Activated naive CD4-positive, alpha-beta T cell (primary cell): ENCODE data around the gene DCANP1.

Experiments
- DNase-seq, 4 experiments: peaks; one replicate each; lab custom pipeline; 2025; lab: John Stamatoyannopoulos, UW

DCANP1 gene

DNA sequence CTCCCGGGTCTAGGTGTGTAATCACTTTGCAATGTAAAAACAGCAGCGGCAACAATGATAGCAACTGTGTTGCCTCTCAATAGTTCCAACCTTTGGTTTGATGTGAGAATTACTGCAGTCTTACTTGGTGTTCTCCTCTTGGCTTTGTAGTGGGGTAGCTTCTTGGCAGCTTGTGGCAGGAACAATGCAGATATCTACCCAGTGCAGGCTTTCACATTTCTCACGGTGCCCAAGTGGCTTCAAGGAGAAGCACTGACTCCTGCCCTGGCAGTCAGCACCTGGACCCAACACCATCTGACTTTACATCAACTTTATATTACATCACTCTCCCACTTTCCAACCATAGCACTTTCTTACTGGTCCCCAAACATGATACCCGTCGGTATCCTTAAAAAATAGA, 33.4 kb upstream of the DCANP1 start:
- DNase-seq = no peak

DNA sequence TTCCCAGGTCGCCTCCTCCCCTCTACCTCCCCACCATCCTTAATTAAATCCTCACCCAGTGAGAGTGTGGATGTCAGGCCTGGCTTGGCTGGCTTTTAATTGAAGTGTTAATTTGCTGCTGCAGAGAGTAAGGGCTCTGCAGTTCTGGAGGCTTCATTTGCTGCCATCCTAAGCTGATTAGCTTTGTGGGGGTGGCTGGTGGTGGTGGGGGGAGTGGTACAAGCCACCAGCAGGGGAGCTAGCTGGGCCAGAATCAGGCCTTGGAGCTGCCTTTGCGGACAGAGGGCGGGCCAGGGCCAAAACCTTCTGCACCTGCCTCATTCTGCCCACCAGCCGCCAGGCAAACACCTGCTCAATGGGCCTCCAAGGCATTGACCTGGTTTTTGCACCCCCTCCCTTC, 31.8 kb upstream of the DCANP1 start:
- no peak for DNase-seq

DNA sequence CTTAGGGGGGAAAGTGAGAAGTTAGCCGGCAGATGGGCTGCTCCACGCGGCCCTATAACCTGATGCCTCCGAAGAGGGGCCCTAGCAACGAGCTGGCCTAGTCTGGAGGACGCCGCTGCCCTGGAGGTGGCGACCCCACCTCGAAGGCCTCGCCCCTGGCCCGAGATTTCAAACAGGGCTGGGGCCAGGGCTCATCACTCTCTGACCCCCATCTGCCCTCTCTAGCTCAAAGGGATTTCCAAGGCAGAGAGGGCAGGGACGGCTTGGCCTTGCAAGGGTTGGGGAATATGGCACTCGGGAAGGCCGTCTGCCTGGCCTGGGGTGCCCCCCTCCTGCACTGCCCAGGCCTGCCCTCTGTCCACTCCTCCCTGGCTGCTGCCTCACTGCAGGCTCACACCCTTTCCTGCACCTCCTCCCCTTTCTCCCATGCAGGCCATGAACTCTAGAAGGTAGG, 30.5 kb upstream of the DCANP1 start:
- DNase-seq = no peak

DNA sequence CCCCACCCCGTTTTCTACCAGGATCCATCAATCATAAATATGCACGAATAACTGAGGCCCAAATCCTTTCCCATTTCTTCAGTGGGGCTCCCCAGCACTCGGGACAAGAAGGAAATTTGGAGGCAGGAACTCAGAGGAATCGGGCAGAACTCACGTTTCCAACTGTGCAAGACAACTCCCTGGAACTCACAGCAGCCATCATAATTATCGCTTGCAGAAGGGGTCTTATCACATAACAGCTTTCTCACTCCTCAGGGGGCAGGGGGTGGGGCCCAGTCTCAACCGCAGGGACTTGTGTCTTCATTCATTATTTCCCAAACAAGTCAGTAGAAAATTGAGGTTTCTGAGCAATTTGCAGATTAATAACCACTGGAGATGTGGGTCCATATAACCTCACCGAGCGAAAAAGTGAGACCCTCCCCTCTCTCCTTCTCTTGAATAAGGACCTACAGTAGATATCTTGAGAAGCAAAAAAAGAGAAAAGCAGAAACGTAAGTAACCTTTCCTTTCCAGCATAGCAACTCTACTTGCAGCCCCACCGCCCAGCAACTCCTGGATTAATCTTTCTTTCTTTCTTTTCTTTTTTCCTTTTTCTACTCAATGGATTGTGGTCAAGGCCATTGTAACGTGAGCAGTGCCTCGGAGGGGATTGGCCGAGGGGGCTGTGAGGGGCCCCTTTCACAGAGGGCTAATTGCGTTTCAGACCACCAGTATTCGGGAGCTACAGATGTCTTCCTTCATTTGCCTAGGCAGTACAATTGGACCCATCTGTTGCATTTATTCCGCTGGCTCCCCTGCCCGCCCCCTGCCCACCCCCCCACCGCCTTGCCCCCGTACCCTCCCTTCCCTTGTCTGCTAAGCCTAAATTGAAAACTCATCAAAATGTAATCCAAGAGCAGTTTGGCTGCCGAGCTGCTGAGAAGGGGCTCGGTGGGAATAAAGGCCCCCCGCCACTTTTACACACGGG, 29.8 kb upstream of the DCANP1 start:
- DNase-seq = no peak

DNA sequence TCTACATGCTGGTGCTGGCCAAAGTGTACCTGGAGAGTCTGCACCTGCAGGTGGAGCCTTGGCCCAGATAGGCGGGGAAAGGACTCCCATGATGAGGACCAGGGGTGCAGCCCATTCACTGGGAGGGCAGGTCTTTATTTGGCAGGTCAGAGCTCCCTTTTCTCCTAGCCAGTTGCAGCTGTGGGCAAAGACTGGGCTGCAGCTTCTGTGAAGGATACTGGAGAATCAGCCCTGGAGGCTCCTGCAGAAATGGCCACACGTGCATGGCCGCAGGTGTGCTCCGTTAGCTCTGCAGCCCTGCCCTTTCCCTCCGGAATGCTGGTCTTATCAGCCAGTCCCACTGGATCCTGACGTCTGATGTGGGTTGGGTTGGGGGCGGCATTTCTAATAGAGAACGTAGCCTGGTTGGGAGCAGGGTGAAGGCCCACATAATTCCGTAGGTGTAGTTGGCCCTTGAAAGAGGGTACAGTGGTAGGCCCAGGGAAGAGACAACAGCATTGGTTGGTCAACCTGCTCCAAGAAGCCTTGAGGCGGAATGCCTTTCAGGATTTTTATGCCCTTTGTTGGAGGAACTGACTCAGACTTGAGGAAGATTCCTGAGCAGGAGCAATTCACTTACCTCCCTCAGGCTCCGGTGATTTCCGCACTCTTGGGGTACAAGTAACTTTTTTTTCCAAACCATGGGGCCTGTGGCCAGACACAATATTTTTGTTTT, 27.0 kb upstream of the DCANP1 start:
- DNase-seq = no peak

DNA sequence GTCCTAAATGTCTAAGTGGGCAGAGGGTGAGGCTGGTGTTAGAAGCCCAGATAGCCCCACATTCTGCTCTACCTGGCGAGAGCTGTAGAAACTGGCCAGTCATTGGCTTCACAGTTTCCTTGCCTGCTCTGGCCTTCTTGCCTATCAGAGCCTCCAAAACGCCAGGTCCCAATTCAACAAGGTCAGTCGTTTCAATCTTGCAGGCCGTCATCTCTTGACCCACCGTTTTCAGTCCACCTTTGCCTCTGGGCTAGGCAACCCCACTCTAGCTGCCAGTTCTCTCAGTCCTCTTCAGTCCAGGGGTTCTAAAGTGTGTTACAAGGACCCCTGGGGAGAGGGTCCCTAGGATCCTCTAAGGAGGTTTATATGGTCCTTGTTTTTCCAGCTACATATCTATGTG, 25.0 kb upstream of the DCANP1 start:
- DNase-seq = no peak

DNA sequence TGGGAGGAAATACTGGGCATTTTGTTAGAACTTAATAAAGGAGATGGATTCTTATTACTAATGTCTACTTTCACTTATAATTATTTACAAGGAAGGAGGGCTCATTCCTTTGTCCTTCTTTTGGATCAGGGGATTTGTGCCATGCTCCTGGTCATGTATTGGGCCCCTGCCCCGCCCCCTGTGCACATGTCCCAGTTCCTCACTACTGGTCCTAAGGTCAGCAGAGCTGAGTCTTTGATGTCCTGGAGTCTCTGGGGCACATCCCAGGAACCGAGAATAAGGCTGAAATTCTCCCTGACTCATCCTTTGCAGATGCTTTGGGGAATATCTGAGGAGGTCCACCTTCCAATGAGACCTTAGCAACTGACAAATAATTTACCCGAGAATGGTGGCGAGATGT, 24.6 kb upstream of the DCANP1 start:
- DNase-seq = no peak

DNA sequence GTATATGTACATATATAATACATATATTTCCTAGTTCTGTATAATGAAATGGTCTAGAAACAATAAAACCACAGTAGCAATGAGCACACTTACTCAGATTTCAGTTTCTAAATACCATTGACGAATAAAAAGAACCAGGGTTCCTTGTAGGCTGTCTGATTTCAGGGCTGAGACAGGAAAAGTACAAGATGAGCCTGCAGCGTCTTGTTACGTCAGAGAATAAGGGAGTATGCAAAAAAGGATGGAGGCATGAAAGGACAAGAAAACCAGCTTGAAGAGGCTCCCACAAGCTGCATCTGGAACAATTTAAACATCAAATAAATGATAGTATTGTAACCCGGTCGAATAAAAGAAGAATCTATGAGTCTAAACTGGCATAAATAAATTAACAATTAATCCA, 22.8 kb upstream of the DCANP1 start:
- DNase-seq = no peak

DNA sequence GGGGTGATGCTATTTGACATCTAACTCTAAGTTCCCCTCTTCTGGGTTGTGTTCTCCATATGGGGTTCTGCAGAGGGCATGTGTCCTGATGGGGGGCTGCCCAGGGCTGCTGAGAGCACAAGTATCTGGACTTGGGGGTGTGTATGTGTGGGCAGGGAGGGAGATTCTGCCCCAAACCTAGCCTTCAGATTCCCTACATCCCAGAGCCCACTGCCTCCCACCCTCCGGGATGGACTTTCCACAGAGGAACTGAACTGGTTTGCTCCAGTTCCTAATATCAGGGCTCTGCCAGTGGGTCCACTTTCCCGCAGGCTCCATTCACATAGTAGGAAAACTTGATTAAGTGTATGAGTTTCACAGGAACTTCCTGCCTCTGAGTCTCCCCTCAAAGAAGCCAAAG, 21.4 kb upstream of the DCANP1 start:
- no peak for DNase-seq

DNA sequence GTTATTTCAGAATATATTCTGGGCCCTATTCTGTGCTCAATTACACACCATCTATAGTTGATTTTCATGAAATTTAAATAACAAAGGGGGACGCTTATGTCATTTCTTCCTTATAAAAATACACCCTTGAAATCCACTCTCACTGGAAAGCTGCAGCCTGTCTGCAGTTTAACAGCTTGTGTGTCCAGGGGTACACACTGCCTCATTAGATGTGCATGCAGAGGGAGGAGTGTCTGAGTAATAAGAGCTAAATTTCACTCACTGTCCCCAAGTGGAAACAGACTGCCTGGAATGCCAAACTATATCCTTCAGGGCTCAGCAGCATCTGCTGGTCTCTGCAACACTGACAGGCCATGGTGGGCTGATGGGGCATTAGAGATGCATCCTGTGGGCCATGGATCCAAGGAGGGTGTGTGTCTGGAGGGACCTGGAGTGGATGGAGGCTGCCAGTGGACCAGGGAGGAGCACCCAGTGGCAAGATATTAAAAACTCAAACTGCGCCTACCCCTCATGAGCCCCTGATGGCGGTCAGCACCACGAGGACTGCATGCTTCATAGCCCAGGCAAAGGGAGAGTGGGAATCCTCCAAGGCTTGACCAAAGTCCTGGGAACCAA, 20.8 kb upstream of the DCANP1 start:
- no peak for DNase-seq

DNA sequence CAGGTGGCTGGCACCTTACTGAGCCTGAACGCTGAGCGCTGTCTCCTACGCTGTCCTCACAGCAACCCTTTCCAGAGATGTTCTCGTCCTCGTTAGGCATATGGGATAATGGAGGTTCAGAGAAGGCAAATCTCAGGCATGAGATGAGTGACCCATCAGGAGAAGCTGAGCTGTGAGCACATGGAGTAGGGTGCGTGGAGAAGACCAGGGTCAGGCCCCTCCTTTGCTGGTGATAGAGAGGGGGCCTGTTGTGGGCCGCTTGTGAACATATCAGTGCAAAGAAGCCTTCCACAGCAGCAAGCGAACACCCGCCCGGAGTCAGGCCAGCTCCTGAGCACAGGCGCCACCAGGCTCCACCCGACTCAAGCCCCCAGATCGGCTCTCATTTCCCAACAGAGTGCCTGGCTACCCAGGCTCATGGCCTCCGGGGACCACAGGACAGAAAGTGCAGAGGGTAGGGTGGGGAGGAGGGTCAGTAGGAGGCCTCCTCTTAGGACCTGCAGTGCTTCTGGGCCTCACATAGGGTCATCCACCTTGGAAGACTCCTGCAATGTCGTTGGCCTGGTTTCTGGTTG, 20.0 kb upstream of the DCANP1 start:
- DNase-seq = no peak

DNA sequence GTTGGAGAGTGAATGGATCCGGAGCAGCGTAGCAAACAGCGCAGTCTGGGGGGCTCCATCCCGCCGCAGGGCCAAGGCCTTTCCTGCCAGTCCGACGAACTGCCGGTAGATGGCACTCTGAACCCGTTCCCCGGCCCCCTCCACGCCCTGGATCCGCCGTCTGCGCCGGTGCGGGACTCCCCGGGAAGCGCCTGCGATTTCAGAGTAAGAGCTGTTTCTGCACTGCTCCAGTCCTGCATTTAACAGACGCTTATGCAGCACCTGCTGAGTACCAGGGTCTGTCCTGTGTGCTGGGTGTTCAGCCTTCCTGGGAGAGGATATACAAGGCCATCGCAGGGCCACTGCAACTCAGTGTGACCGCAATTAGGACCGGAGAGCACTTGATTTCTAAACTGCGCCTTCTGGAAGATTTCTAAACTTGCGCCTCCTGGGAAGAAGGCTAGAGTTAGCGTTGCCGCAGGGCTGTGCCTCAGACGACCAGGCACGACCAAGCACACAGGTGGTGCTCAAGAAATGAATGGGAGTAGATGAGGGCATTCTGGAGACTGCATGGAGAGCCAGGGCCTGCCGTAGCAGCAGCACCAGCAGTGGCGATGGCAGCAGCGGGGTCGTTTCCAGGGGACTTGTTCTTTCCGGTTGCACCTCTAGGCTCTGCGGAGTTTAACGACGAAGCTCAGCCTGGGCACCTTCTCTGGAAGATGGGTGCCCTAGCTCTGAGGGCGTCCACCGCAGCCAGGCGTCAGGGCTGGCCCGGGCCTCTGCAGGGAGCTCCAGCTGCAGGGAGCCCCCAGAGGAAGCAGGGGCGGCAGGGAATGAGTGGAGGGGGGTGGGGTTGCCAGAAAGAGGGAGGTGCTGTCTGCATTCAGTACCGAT, 19.3 kb upstream of the DCANP1 start:
- peak; percentile 46 to 53 (median 48) for DNase-seq

DNA sequence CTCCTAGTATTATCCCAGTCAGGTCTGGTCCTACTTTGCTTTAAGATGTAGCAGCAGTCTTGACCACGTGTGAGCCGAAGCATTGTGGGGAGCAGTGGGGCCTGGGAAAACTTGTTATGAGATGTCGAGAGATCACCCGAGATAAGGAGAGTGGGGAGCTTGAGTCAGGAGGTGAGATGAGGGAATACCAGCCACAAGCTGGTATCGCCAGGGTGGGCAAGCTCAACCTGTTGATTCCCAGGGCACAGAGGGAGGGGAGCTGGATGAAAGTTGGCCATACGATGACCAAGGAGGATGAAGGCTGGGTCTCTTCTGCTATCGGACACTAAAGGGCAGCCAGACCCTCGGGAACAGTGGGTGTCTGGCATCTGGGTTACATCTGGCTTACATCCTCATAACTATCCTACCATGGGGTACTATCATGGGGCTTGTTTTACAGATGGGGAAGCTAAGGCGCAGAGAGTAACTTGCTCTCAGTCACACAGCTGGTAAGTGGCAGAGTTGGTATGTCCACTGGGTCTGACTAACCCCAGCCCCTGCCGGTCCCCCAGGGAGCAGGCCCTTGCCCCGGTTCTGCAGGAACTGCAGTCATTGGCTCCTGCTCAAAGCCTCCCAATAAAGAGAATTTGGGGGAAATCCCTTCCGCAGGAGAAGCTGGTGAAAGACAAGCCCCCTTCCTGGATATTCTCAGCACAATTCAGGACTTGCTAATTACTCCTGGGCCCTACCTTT, 18.4 kb upstream of the DCANP1 start:
- no peak for DNase-seq

DNA sequence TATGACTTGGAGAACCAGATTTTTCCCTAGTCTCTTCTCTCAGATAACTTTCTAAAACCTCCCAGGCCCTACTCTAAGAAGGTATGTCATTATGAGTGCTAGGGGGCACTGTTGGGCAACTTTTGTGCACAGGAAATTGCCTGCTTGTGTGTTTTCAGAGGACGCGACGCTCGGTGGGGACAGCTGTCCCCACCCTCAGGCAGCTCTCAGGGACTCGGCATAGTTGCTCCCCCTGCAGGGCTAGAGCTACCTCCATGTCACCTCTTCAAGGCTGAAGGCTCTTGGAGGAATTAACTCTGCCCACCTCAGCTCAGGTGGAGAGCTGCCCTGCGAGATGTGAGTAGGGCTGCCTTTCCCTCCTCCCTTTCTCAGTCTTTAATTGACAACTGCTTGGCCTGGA, 15.2 kb upstream of the DCANP1 start:
- DNase-seq = peak in 1 of 4 experiments; percentile 18

DNA sequence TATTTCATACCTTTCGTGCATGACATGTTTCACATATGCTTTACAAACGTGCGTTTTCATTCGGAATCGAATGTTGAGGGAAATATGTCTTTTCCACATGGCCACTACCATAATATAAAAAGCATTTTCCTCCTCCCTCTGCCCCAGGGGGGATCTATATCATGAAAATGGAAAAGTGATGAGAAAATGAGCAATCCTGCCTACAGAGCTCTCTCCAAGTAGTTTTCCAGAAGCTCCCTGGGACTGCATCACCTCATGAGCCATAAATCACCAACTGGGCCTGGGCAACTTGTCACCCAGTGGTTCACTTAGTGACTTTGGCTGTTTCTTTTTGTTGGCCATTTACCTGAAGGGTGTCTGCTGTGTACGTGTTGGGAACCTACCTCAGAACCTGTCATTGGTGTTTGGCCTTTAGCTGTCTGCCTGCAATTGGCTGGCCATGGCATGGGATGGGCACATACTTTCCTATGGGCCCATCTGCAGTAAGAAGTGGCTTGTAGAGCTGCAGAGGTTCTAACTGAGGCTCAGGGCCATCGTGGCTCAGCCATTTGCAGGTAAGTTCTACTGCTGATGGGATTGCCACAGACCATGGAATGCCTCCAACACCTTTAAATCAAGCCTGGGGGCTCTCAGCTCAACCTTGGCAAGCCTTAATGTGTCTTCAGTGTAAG, 14.5 kb upstream of the DCANP1 start:
- DNase-seq = no peak

DNA sequence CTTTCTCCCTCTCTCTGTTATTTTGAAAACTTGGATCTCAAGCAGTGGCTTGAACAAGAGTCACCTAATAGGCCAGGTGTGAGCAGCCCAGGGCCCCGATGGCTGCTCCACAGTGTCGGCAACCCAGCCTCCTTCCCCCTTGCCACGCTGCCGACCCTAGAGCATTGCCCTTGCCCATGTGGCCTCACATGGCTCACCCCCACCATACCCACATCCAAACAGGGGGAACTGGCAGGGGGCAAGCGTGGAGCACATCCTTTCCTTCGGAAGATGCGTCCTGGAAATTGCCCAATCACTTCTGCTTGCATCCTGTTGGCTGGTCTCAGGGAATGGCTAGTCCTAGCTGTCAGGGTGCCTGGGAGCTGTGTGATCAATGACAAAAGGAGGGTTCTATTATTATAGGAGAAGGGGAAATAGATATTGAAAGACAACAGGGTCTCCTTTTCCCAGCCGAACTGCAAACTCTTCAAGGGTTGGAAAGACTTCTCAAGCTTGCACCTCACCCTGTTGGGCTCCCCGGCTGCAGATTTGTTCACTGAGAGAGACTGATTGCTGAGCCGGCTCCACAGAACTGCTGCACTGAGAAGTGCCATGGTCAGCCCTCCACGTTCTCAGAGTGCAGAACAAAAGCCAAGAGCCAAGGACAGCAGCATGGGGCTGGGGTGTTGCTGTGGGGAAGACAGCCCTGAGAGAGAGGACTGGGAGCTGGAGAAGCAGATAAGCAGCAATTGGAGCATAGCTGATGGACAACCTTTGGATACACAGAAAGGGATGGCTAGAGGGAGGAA, 13.3 kb upstream of the DCANP1 start:
- DNase-seq = no peak

DNA sequence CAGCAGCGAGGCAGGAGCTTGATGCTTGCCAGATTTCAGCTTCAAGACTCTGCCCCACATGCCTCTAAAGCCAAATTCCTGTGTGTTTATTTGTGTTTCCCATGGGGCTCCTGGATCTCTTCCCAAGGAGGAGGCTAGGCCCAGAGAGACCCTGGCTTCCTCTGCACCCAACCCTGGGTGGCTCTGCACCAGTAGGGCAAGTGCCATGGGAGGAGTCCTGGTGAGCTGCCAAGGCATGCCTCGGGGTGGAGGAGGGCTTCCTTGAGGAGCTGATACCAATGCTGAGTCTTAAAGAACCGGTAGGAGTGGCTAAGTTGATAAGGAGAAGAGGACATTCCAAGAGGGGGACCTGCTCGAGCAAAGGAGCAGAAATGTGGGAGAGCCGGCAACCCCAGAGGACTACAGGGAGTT, 11.8 kb upstream of the DCANP1 start:
- DNase-seq = no peak

DNA sequence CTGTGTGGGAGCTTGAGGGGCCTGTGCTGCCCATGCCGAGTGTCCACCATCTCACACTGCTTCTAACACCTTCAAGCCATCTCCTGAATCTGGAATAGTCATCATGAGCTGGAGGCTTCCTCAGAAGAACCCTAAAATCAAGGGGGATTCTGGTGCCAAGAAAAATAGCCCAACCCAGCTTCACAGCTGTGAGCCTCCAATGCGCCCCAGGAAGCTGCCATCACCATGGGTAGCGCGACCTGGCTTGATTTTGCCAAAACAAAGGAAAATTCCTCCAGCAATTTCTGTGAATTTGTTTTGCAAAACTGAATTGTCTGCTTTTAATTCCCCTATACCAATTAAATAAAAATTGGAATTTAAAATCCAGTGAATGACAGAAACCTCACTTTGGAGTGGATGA, 11.2 kb upstream of the DCANP1 start:
- DNase-seq = no peak

DNA sequence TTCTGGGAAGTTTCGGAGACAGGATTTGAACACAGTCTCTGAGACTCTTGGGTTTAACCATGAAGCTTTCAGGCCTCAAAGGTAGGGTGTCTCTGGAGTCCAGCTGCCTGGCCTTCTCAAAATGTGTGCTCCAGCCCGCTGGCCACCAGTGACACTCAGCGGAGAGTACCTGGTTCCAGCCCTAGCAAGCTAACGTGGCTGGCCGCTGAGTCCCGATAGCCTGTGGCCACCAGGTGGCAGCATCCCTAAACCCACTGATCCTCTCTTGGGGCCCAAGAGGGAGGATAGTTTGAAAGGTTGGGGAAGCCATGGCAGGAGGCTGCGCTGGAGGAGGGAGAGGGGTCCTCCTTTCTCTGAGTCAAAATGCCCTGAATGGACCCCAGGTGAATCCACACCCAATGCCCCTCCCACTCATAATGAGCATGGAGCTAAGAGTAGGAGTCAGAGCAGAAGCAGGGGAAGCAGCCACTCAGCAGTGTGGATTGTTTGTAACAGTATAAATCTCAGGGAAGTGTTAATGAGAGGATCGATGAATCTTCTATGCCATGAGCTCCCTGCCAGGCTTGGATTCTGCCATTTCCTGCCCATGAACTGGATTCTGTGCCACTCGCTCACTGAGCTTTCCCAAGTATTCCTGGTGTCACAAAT, 10.4 kb upstream of the DCANP1 start:
- peak; percentile 7 to 43 (median 18) for DNase-seq
